Heart left ventricle (tissue), 13 donors: ENCODE results near the gene UBL3.

ENCODE experiments used
- CTCF ChIP-seq, 12 donors: fragments of 200-600 bp; sonication (generic) in 4 of 12; IDR thresholded peaks; one replicate each; pipeline versions ENCODE4 v1.5.0 to v1.8.0; 2018 to 2022; ENCODE audit warnings: antibody characterized with exemption in 12 of 12, mild to moderate bottlenecking in 5 of 12
- POLR2A ChIP-seq, 2 donors: fragments of 450-650 bp; IDR thresholded peaks; one replicate each; pipeline ENCODE4 v1.6.1; 2017; ENCODE audit warnings: antibody characterized with exemption in 2 of 2, mild to moderate bottlenecking in 2 of 2, moderate library complexity in 2 of 2
- donor health status: ischemic (EF 13 %, LVEDD 7.1; RV severe dilation, severe dysfunction).
- donor health status: DM: no; HTN: yes; CAD: no.
- donor health status: DM: no; HTN: no; CAD: no.
- donor health status: ischemic (EF 25% LVEDD 6.9; RV normal size, moderate dysfunction).
- donor health status: ischemic (EF 25% LVEDD 5.7; RV mildly dilated, moderate dysfunction).
- donor health status: ischemic (EF 35%, LVEDD 5.7; RV mildly dilated, moderate dysfunction).
- donor health status: nonischemic (EF 11% LVEDD 7.7; RV severe dilation, severe dysfunction).
- donor health status: DM: yes; HTN: yes; CAD: no.
- donor health status: PGD.
- donor health status: ischemic (EF 29% LVEDD 5.4; RV normal size, mild dysfunction).
- donor health status: nonischemic (EF 23%, LVEDD 6.1; RV moderate dilation, normal function).

- no peak for TF ChIP-seq CTCF (IDR thresholded peaks at IDR 0.05)
- no peak for TF ChIP-seq POLR2A (IDR thresholded peaks at IDR 0.05)
Observed at GRCh38 chr13:29817604-29818378, 32.6 kb downstream of the UBL3 start.
